Karpas-422 (cell line): ENCODE measurements around the gene CTDSPL2. TPM values are rescaled to one million over a fixed set of nuclear protein-coding genes. Genes with fewer than 3 reads are reported as not detected.

ENCODE experiments used
- DNase-seq: peaks from one replicate; pipeline ENCODE4 v3.0.0-alpha.2; 2015
- H2AFZ ChIP-seq: fragments of 200-600 bp; sonication (generic); 2 replicates; pipeline ENCODE4 v1.6.1; 2014; ENCODE audit warnings: antibody characterized with exemption, low read length, mixed read lengths
- H3K27ac ChIP-seq: fragments of 200-600 bp; sonication (generic); 2 replicates; pipeline ENCODE4 v1.5.1; 2014; ENCODE audit warnings: mild to moderate bottlenecking, low read length, moderate library complexity
- H3K27me3 ChIP-seq: fragments of 200-600 bp; sonication (generic); 2 replicates; pipeline ENCODE4 v1.6.1; 2014; ENCODE audit warnings: low read length, mixed read lengths
- H3K36me3 ChIP-seq: fragments of 200-600 bp; sonication (generic); 2 replicates; pipeline ENCODE4 v1.6.1; 2014; ENCODE audit warnings: low read length, mixed read lengths; ENCODE audit not compliant: insufficient read depth
- H3K4me1 ChIP-seq: fragments of 200-600 bp; sonication (generic); 2 replicates; pipeline ENCODE4 v1.6.1; 2014; ENCODE audit warnings: mild to moderate bottlenecking, low read length, mixed read lengths
- H3K4me2 ChIP-seq: fragments of 200-600 bp; sonication (generic); 2 replicates; pipeline ENCODE4 v1.6.1; 2014; ENCODE audit warnings: low read length, low read depth, mild to moderate bottlenecking; ENCODE audit not compliant: poor library complexity, severe bottlenecking
- H3K4me3 ChIP-seq: fragments of 200-600 bp; sonication (generic); 2 replicates; pipeline ENCODE4 v1.5.1; 2014; ENCODE audit warnings: mild to moderate bottlenecking, antibody characterized with exemption, low read length, mixed read lengths
- H3K79me2 ChIP-seq: fragments of 200-600 bp; sonication (generic); 2 replicates; pipeline ENCODE4 v1.6.1; 2014; ENCODE audit warnings: mild to moderate bottlenecking, low read length, mixed read lengths
- H3K9ac ChIP-seq: fragments of 200-600 bp; sonication (generic); 2 replicates; pipeline ENCODE4 v1.6.0; 2014; ENCODE audit warnings: low read length
- H3K9me2 ChIP-seq: fragments of 200-600 bp; sonication (generic), shearing (Covaris generic); replicated peaks from 2 replicates; pipeline ENCODE4 v1.6.0; 2014; ENCODE audit warnings: mild to moderate bottlenecking, low read length, moderate library complexity; ENCODE audit not compliant: insufficient read depth
- H3K9me3 ChIP-seq: fragments of 300-700, 200-600 bp; sonication (generic); 2 replicates; pipeline ENCODE4 v1.6.1; 2014; ENCODE audit warnings: low read length, mixed read lengths
- H4K20me1 ChIP-seq: fragments of 200-600 bp; sonication (generic); 2 replicates; pipeline ENCODE4 v1.6.1; 2014; ENCODE audit warnings: mild to moderate bottlenecking, antibody characterized with exemption, low read length, low read depth; ENCODE audit not compliant: insufficient read depth
- total RNA-seq: library from RNA; depleted of rRNA; stranded (reverse); fragments of >200 nt; shearing (Covaris generic); gene quantifications from 2 replicates; pipeline ENCODE4 v1.2.3, GENCODE V29; 2014; ENCODE audit warnings: low replicate concordance; rRNA removed

Gene CTDSPL2
- total RNA-seq, 1 experiment from 2014 or later = 136 TPM

GRCh38 chr15:44569316-44569715 lies 141.9 kb downstream of the CTDSPL2 start:
- Histone ChIP-seq H3K27me3 (no peaks in the 10 kb centered on the region), H3K27ac (no peak overlapping the region), H3K9ac (no peak overlapping the region), H3K9me3 (no peaks in the 10 kb centered on the region), H3K4me1 (no peaks in the 10 kb centered on the region), H3K9me2 (no peaks in the 10 kb centered on the region), H3K36me3 (peaks cover 29% of the 10 kb centered on the region), H2AFZ (no peak overlapping the region), H4K20me1 (0 out of 2 replicates have a peak, but pooled peaks cover 5% of the 10 kb centered on the region), H3K79me2 (no peaks in the 10 kb centered on the region), H3K4me3 (no peak overlapping the region), H3K4me2 (no peak overlapping the region)
- no peak for DNase-seq

- DNase-seq = no peak
Measured at GRCh38 chr15:44570361-44570760, 142.9 kb downstream of the CTDSPL2 start.

GRCh38 chr15:44573386-44573785 lies 146.0 kb downstream of the CTDSPL2 start:
- Histone ChIP-seq H2AFZ (no peak overlapping the region), H3K4me3 (no peak overlapping the region), H3K36me3 (peaks cover 7% of the 10 kb centered on the region; the same call in 1 of the 2 replicates), H3K9ac (no peak overlapping the region), H3K79me2 (no peaks in the 10 kb centered on the region), H3K9me3 (no peaks in the 10 kb centered on the region), H3K27me3 (no peaks in the 10 kb centered on the region), H3K4me1 (no peaks in the 10 kb centered on the region), H3K9me2 (no peaks in the 10 kb centered on the region), H3K4me2 (no peak overlapping the region), H3K27ac (no peak overlapping the region), H4K20me1 (no peaks in the 10 kb centered on the region)
- DNase-seq = no peak

More at GRCh38 chr15:44570361-44570760, 142.9 kb downstream of the CTDSPL2 start:
- no peak overlapping the region for H3K27ac ChIP-seq
- H3K9me3 ChIP-seq = no peaks in the 10 kb centered on the region
- H3K4me3 ChIP-seq = no peak overlapping the region
- no peaks in the 10 kb centered on the region for H3K27me3 ChIP-seq
- H3K4me2 ChIP-seq = no peak overlapping the region
- 0 out of 2 replicates have a peak, but pooled peaks cover 5% of the 10 kb centered on the region for H4K20me1 ChIP-seq
- H3K36me3 ChIP-seq = peaks cover 18% of the 10 kb centered on the region; the same call in 1 of the 2 replicates
- H3K9me2 ChIP-seq = no peaks in the 10 kb centered on the region
- no peak overlapping the region for H3K9ac ChIP-seq
- H2AFZ ChIP-seq = no peak overlapping the region
- no peaks in the 10 kb centered on the region for H3K79me2 ChIP-seq
- no peaks in the 10 kb centered on the region for H3K4me1 ChIP-seq

- DNase-seq = no peak
- H2AFZ ChIP-seq = no peak overlapping the region
- 0 out of 2 replicates have a peak, but pooled peaks cover 7% of the 10 kb centered on the region for H3K36me3 ChIP-seq
- H4K20me1 ChIP-seq = no peaks in the 10 kb centered on the region
- H3K9me2 ChIP-seq = no peaks in the 10 kb centered on the region
- H3K4me1 ChIP-seq = no peaks in the 10 kb centered on the region
- H3K9me3 ChIP-seq = no peaks in the 10 kb centered on the region
- H3K4me2 ChIP-seq = no peak overlapping the region
- H3K4me3 ChIP-seq = no peak overlapping the region
- H3K9ac ChIP-seq = no peak overlapping the region
- no peak overlapping the region for H3K27ac ChIP-seq
- H3K79me2 ChIP-seq = no peaks in the 10 kb centered on the region
- H3K27me3 ChIP-seq = no peaks in the 10 kb centered on the region
Measured at GRCh38 chr15:44574734-44575133, 147.3 kb downstream of the CTDSPL2 start.

Other genes with a start within 250 kb of the CTDSPL2 start
- not detected in 2 replicates for gene FRMD5, start 232.4 kb upstream of the CTDSPL2 start, total RNA-seq
- 103 and 109 TPM in 2 replicates for gene GOLM2, start 138.9 kb upstream of the CTDSPL2 start, total RNA-seq
- gene EIF3J, start 109.5 kb downstream of the CTDSPL2 start, total RNA-seq = 36.1 and 70.7 TPM in 2 replicates
- 80.6 and 123 TPM in 2 replicates for gene SPG11, start 236.0 kb downstream of the CTDSPL2 start, total RNA-seq